Measurements from ENCODE around the gene MSH6. TPM values are rescaled to one million over a fixed set of nuclear protein-coding genes. Genes with fewer than 3 reads are reported as not detected.

Gene MSH6
- total RNA-seq, 2 experiments from 2014 or later, result 37.3 to 38.5 TPM

GRCh38 chr2:47741637-47742036 is 41.3 kb upstream of the MSH6 start:
- peaks cover 18% of the 10 kb centered on the region for H3K27me3 Mint-ChIP-seq
- Histone ChIP-seq H3K4me1 (ENCODE audit: insufficient read depth, low read length) (no peaks in the 10 kb centered on the region), H3K27ac (ENCODE audit: low read depth in 1 of 2, low read length in 2 of 2) (no peak overlapping the region), H3K4me3 (ENCODE audit: low read length) (no peak overlapping the region), H3K27me3 (ENCODE audit: control insufficient read depth in 1 of 2, insufficient read depth in 2 of 2, low read length in 2 of 2) (peaks cover 0 to 4% of the 10 kb centered on the region in 2 experiments), H3K9me3 (ENCODE audit: control insufficient read depth in 1 of 2, insufficient read depth in 1 of 2, low read length in 2 of 2) (no peaks in the 10 kb centered on the region), H3K36me3 (ENCODE audit: insufficient read depth, low read length) (no peaks in the 10 kb centered on the region)
- H3K27ac Mint-ChIP-seq, result no peak overlapping the region
- ChIA-PET POLR2A (no interaction called here), CTCF (interaction anchor here (0.9 kb wide), 1 partner anchor 13 kb away, joined by 3 read pairs; no protein-coding TSS in a partner anchor)
- H3K4me3 Mint-ChIP-seq, result no peak overlapping the region
- ATAC-seq (ENCODE audit: poor library complexity), result no peak
- H3K9me3 Mint-ChIP-seq, result no peaks in the 10 kb centered on the region
- no peak for DNase-seq
- H3K36me3 Mint-ChIP-seq (ENCODE audit: low read depth), result no peaks in the 10 kb centered on the region
- TF ChIP-seq CTCF (IDR thresholded peaks at IDR 0.05), result no peak
- intact Hi-C loops (cut with DNase I, micrococcal nuclease), result no loop called here
- no peaks in the 10 kb centered on the region for H3K4me1 Mint-ChIP-seq (ENCODE audit: low read depth)

GRCh38 chr2:47744074-47744473 is 38.9 kb upstream of the MSH6 start:
- ATAC-seq (ENCODE audit: poor library complexity) (no peak), DNase-seq (no peak)
- Mint-ChIP-seq H3K9me3 (no peaks in the 10 kb centered on the region), H3K27me3 (peaks cover 18% of the 10 kb centered on the region), H3K27ac (no peak overlapping the region), H3K36me3 (ENCODE audit: low read depth) (no peaks in the 10 kb centered on the region), H3K4me3 (no peak overlapping the region), H3K4me1 (ENCODE audit: low read depth) (no peaks in the 10 kb centered on the region)
- ChIA-PET CTCF (no interaction called here), POLR2A (no interaction called here)
- H3K4me3 ChIP-seq (ENCODE audit: low read length), result no peak overlapping the region
- intact Hi-C loops (cut with DNase I, micrococcal nuclease), result no loop called here
- H3K9me3 ChIP-seq (ENCODE audit: control insufficient read depth in 1 of 2, insufficient read depth in 1 of 2, low read length in 2 of 2), result peaks cover 11 to 17% of the 10 kb centered on the region in 2 experiments
- no peaks in the 10 kb centered on the region for H3K4me1 ChIP-seq (ENCODE audit: insufficient read depth, low read length)
- H3K27ac ChIP-seq (ENCODE audit: low read depth in 1 of 2, low read length in 2 of 2), result no peak overlapping the region
- TF ChIP-seq CTCF (IDR thresholded peaks at IDR 0.05), result no peak
- peaks cover 0 to 4% of the 10 kb centered on the region in 2 experiments for H3K27me3 ChIP-seq (ENCODE audit: control insufficient read depth in 1 of 2, insufficient read depth in 2 of 2, low read length in 2 of 2)
- no peaks in the 10 kb centered on the region for H3K36me3 ChIP-seq (ENCODE audit: insufficient read depth, low read length)

- no peaks in the 10 kb centered on the region for H3K36me3 Mint-ChIP-seq (ENCODE audit: low read depth)
- ChIA-PET POLR2A (no interaction called here), CTCF (no interaction called here)
- no peak overlapping the region for H3K4me3 ChIP-seq (ENCODE audit: low read length)
- no peak for TF ChIP-seq CTCF (IDR thresholded peaks at IDR 0.05)
- no peaks in the 10 kb centered on the region for H3K27me3 ChIP-seq (ENCODE audit: control insufficient read depth in 1 of 2, insufficient read depth in 2 of 2, low read length in 2 of 2)
- H3K9me3 ChIP-seq (ENCODE audit: control insufficient read depth in 1 of 2, insufficient read depth in 1 of 2, low read length in 2 of 2), result peaks cover 11 to 17% of the 10 kb centered on the region in 2 experiments
- H3K4me1 ChIP-seq (ENCODE audit: insufficient read depth, low read length), result peaks cover 4% of the 10 kb centered on the region
- peaks cover 13% of the 10 kb centered on the region for H3K27me3 Mint-ChIP-seq
- intact Hi-C loops (cut with DNase I, micrococcal nuclease), result no loop called here
- H3K27ac Mint-ChIP-seq, result no peak overlapping the region
- ATAC-seq (ENCODE audit: poor library complexity) (no peak), DNase-seq (no peak)
- H3K36me3 ChIP-seq (ENCODE audit: insufficient read depth, low read length), result no peaks in the 10 kb centered on the region
- no peak overlapping the region for H3K27ac ChIP-seq (ENCODE audit: low read depth in 1 of 2, low read length in 2 of 2)
- H3K4me1 Mint-ChIP-seq (ENCODE audit: low read depth), result peaks cover 5% of the 10 kb centered on the region
- H3K9me3 Mint-ChIP-seq, result no peaks in the 10 kb centered on the region
- no peak overlapping the region for H3K4me3 Mint-ChIP-seq
Observed at GRCh38 chr2:47747878-47748277, 35.1 kb upstream of the MSH6 start.
